K562 (cell line): Measurements from ENCODE around the gene SLC43A1. TPM values are rescaled to one million over a fixed set of nuclear protein-coding genes. Genes with fewer than 3 reads are reported as not detected.
A peak's percentile ranks its signal among the peaks of the same experiment; 100 is the strongest.

Experiments
- ATF7 ChIP-seq: fragments of 450-650 bp; IDR thresholded peaks from 2 replicates; pipeline ENCODE4 v1.7.1; 2014; ENCODE audit warnings: mild to moderate bottlenecking, moderate library complexity
- CBFA2T3 ChIP-seq: fragments of 450-650 bp; IDR thresholded peaks from 2 replicates; pipeline ENCODE4 v1.6.1; 2017
- L3MBTL2 ChIP-seq: fragments of 450-650 bp; IDR thresholded peaks from 2 replicates; pipeline ENCODE4 v1.6.1; 2016; ENCODE audit warnings: mild to moderate bottlenecking, moderate library complexity
- MAZ ChIP-seq, 2 experiments: fragments of 450-650 bp in 1 of 2; sonication (generic) in 1 of 2; formaldehyde crosslinking; IDR thresholded peaks in 1 of 2; conservative IDR thresholded peaks in 1 of 2; 2 replicates each; pipeline versions ENCODE4 v1.4.0 to v1.5.0; 2020; ENCODE audit warnings: mild to moderate bottlenecking in 1 of 2, missing genetic modification reagents in 1 of 2
- NCOA6 ChIP-seq: fragments of 450-650 bp; IDR thresholded peaks from 2 replicates; pipeline ENCODE4 v1.6.1; 2017; ENCODE audit warnings: mild to moderate bottlenecking
- POLR2G ChIP-seq: fragments of 200-400 bp; formaldehyde crosslinking; IDR thresholded peaks from 2 replicates; pipeline ENCODE4 v1.6.1; 2017; ENCODE audit warnings: low read depth, mild to moderate bottlenecking, antibody characterized with exemption, low read length, moderate library complexity
- RBM17 ChIP-seq: fragments of 200-400 bp; formaldehyde crosslinking; IDR thresholded peaks from 2 replicates; pipeline ENCODE4 v1.6.1; 2017; ENCODE audit warnings: low read depth, mild to moderate bottlenecking, low read length, borderline replicate concordance
- TRIM24 ChIP-seq, 2 experiments: fragments of 450-650 bp; IDR thresholded peaks; 2 replicates each; pipeline ENCODE4 v1.6.1; 2016
- ZBTB8A ChIP-seq: fragments of 450-650 bp; IDR thresholded peaks from 2 replicates; pipeline ENCODE4 v1.6.1; 2018; ENCODE audit warnings: mild to moderate bottlenecking, moderate library complexity; ENCODE audit not compliant: partially characterized antibody
- ZKSCAN8 ChIP-seq: fragments of 200-800 bp; sonication (Bioruptor generic); IDR thresholded peaks from 2 replicates; pipeline ENCODE4 v1.6.1; 2016; ENCODE audit warnings: missing genetic modification characterization, missing compliant biosample characterization
- ZZZ3 ChIP-seq: fragments of 450-650 bp; IDR thresholded peaks from 2 replicates; pipeline ENCODE4 v1.6.1; 2016; ENCODE audit warnings: antibody characterized with exemption, mild to moderate bottlenecking, moderate library complexity
- polyA plus RNA-seq, 8 experiments: library from polyadenylated mRNA; depleted of rRNA in 4 of 8; stranded (reverse) in 5 of 8; unstranded in 3 of 8; fragments of >200 nt; fragmentation: Nextera tagmentation in 2 of 8; fragmentation: Illumina TruSeq in 1 of 8; extraction: Ambion mirVana in 2 of 8; extraction: Trizol in 1 of 8; gene quantifications; 2 replicates each; pipeline versions ENCODE4 v1.2.1 to v1.2.3, GENCODE V29; 2011 to 2014; ENCODE audit warnings: inconsistent platforms in 1 of 8, missing spikeins in 1 of 8
- total RNA-seq, 7 experiments: library from RNA; depleted of rRNA in 6 of 7; stranded (reverse); fragments of >200 nt in 6 of 7; fragmentation: Illumina TruSeq in 2 of 7; extraction: Trizol in 2 of 7; gene quantifications; 2 replicates each; pipeline versions ENCODE4 v1.2.1 to v1.2.3, GENCODE V29; 2011 to 2021; ENCODE audit warnings: low replicate concordance in 1 of 7
- TF ChIP-seq, protein P1 (sequence below): sonication (generic); formaldehyde crosslinking; IDR thresholded peaks from 2 replicates; pipeline ENCODE4 v1.8.0; 2023; ENCODE audit warnings: missing genetic modification reagents, mild to moderate bottlenecking, borderline replicate concordance
- TF ChIP-seq, protein P2 (sequence below): fragments of 450-650 bp; IDR thresholded peaks from 2 replicates; pipeline ENCODE4 v1.6.1; 2018; ENCODE audit not compliant: partially characterized antibody
- TF ChIP-seq, protein P3 (sequence below): fragments of 200-400 bp; formaldehyde crosslinking; IDR thresholded peaks from 2 replicates; pipeline ENCODE4 v1.6.1; 2017; ENCODE audit warnings: mild to moderate bottlenecking, low read depth, low read length, moderate library complexity
- TF ChIP-seq, protein P4 (sequence below): sonication (generic); formaldehyde crosslinking; IDR thresholded peaks from 2 replicates; pipeline ENCODE4 v1.9.0; 2022; ENCODE audit warnings: mild to moderate bottlenecking, missing genetic modification reagents

Gene SLC43A1
- total and polyA plus RNA-seq, 9 of the 15 experiments (the other 6 are each of a cell fraction or from before 2014, with no cell fraction given), result 2.6 to 41.8 (median 24.6) TPM

DNA sequence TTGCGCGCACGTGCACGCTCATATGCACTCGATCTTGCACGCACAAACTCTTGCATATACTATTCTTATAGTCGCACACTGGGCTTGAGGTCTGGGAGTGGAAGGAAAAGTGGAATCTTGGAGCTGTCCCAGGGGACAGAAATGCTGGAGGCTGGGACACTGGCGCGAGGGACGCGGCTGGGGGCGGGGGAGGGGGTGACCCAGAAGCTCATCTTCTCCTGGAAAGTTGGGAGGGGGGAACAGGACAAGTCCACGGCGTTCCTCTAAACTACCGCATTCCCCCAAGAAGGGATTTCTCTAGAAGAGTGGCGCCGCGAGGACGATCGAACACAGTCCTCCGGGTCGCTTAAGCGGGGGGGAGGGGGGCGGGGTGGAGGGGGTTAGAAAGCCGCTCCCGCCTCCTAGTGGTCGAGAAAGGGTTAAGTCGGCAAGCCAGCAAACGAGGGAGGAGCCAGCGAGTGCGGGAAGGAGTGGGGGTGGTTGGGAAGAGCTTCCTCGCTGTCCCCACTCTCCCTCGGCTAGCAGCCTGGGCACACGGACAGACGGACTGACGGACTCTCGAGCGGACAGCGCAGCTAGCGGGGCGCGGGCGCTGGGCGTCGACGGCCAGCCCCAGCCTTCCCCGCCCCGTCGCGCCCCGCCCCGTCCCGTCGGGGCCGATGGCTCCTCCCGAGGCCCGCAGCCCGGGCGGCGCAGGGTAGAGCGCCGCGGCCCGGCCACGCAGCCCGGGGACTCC is 55.3 kb downstream of the SLC43A1 start, which contains the start of gene RTN4RL2 (continued):
- TF ChIP-seq, protein P1, sequence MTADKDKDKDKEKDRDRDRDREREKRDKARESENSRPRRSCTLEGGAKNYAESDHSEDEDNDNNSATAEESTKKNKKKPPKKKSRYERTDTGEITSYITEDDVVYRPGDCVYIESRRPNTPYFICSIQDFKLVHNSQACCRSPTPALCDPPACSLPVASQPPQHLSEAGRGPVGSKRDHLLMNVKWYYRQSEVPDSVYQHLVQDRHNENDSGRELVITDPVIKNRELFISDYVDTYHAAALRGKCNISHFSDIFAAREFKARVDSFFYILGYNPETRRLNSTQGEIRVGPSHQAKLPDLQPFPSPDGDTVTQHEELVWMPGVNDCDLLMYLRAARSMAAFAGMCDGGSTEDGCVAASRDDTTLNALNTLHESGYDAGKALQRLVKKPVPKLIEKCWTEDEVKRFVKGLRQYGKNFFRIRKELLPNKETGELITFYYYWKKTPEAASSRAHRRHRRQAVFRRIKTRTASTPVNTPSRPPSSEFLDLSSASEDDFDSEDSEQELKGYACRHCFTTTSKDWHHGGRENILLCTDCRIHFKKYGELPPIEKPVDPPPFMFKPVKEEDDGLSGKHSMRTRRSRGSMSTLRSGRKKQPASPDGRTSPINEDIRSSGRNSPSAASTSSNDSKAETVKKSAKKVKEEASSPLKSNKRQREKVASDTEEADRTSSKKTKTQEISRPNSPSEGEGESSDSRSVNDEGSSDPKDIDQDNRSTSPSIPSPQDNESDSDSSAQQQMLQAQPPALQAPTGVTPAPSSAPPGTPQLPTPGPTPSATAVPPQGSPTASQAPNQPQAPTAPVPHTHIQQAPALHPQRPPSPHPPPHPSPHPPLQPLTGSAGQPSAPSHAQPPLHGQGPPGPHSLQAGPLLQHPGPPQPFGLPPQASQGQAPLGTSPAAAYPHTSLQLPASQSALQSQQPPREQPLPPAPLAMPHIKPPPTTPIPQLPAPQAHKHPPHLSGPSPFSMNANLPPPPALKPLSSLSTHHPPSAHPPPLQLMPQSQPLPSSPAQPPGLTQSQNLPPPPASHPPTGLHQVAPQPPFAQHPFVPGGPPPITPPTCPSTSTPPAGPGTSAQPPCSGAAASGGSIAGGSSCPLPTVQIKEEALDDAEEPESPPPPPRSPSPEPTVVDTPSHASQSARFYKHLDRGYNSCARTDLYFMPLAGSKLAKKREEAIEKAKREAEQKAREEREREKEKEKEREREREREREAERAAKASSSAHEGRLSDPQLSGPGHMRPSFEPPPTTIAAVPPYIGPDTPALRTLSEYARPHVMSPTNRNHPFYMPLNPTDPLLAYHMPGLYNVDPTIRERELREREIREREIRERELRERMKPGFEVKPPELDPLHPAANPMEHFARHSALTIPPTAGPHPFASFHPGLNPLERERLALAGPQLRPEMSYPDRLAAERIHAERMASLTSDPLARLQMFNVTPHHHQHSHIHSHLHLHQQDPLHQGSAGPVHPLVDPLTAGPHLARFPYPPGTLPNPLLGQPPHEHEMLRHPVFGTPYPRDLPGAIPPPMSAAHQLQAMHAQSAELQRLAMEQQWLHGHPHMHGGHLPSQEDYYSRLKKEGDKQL (CRISPR knock-in tag), result no peak
- 0 out of 4 replicates have a peak, but pooled peaks have one; percentile 34 to 49 for TF ChIP-seq MAZ (CRISPR knock-in tag; conservative IDR thresholded peaks at IDR 0.05 in 1 of 2, IDR thresholded peaks at IDR 0.05 in 1 of 2)
- TF ChIP-seq ZZZ3, result no peak
- TF ChIP-seq, protein P2, sequence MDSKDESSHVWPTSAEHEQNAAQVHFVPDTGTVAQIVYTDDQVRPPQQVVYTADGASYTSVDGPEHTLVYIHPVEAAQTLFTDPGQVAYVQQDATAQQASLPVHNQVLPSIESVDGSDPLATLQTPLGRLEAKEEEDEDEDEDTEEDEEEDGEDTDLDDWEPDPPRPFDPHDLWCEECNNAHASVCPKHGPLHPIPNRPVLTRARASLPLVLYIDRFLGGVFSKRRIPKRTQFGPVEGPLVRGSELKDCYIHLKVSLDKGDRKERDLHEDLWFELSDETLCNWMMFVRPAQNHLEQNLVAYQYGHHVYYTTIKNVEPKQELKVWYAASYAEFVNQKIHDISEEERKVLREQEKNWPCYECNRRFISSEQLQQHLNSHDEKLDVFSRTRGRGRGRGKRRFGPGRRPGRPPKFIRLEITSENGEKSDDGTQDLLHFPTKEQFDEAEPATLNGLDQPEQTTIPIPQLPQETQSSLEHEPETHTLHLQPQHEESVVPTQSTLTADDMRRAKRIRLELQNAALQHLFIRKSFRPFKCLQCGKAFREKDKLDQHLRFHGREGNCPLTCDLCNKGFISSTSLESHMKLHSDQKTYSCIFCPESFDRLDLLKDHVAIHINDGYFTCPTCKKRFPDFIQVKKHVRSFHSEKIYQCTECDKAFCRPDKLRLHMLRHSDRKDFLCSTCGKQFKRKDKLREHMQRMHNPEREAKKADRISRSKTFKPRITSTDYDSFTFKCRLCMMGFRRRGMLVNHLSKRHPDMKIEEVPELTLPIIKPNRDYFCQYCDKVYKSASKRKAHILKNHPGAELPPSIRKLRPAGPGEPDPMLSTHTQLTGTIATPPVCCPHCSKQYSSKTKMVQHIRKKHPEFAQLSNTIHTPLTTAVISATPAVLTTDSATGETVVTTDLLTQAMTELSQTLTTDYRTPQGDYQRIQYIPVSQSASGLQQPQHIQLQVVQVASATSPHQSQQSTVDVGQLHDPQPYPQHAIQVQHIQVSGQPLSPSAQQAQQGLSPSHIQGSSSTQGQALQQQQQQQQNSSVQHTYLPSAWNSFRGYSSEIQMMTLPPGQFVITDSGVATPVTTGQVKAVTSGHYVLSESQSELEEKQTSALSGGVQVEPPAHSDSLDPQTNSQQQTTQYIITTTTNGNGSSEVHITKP, result peak; percentile 95
- peak; percentile 48; the same call in 1 of the 2 replicates for TF ChIP-seq POLR2G
- TF ChIP-seq, protein P3, sequence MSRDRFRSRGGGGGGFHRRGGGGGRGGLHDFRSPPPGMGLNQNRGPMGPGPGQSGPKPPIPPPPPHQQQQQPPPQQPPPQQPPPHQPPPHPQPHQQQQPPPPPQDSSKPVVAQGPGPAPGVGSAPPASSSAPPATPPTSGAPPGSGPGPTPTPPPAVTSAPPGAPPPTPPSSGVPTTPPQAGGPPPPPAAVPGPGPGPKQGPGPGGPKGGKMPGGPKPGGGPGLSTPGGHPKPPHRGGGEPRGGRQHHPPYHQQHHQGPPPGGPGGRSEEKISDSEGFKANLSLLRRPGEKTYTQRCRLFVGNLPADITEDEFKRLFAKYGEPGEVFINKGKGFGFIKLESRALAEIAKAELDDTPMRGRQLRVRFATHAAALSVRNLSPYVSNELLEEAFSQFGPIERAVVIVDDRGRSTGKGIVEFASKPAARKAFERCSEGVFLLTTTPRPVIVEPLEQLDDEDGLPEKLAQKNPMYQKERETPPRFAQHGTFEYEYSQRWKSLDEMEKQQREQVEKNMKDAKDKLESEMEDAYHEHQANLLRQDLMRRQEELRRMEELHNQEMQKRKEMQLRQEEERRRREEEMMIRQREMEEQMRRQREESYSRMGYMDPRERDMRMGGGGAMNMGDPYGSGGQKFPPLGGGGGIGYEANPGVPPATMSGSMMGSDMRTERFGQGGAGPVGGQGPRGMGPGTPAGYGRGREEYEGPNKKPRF, result no peak
- no peak for TF ChIP-seq CBFA2T3
- TF ChIP-seq L3MBTL2, result peak; percentile 24; the same call in 1 of the 2 replicates
- TF ChIP-seq RBM17, result no peak
- TF ChIP-seq, protein P4, sequence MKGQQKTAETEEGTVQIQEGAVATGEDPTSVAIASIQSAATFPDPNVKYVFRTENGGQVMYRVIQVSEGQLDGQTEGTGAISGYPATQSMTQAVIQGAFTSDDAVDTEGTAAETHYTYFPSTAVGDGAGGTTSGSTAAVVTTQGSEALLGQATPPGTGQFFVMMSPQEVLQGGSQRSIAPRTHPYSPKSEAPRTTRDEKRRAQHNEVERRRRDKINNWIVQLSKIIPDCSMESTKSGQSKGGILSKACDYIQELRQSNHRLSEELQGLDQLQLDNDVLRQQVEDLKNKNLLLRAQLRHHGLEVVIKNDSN, result 0 out of 2 replicates have a peak, but pooled peaks have one; percentile 41
- peak; percentile 96 for TF ChIP-seq NCOA6
- no peak for TF ChIP-seq ZBTB8A
- TF ChIP-seq ATF7, result peak; percentile 70; the same call in 1 of the 2 replicates
- TF ChIP-seq ZKSCAN8 (CRISPR knock-in tag), result no peak
- peak in 1 of 2 experiments; percentile 61; a peak in 2 of 4 replicates for TF ChIP-seq TRIM24 (IDR thresholded peaks at IDR 0.05)
